ENCODE results near the gene OPN5.

The OPN5 gene

GRCh38 chr6:47781732-47782131 is at the start of gene OPN5:
TSS of gene OPN5 (plus strand) at chr6:47782032. CDS start at chr6:47782067, 35 bp downstream.
- DNase-seq (ENCODE audit: low read depth) = no peak
- H3K4me3 ChIP-seq (ENCODE audit: low read depth, low read length) = no peak within 1 kb of the TSS
- in situ Hi-C loops (cut with HindIII; ENCODE audit: low sequenced_read_pairs) = loop anchor here (25.0 kb wide), 1 partner anchor 981 kb away; no protein-coding TSS in a partner anchor
- no peak for TF ChIP-seq CTCF (IDR thresholded peaks at IDR 0.05; ENCODE audit: low read depth, low read length, missing control alignments)

GRCh38 chr6:47733879-47734558 is 47.8 kb upstream of the OPN5 start:
- in situ Hi-C loops (cut with HindIII; ENCODE audit: low sequenced_read_pairs) = no loop called here
- no peak for DNase-seq (ENCODE audit: low read depth)
- TF ChIP-seq CTCF (IDR thresholded peaks at IDR 0.05; ENCODE audit: low read depth, low read length, missing control alignments) = no peak
- no peak overlapping the region for H3K4me3 ChIP-seq (ENCODE audit: low read depth, low read length)

- H3K4me3 ChIP-seq (ENCODE audit: low read depth, low read length) = no peak overlapping the region
- DNase-seq (ENCODE audit: low read depth) = no peak
- TF ChIP-seq CTCF (IDR thresholded peaks at IDR 0.05; ENCODE audit: low read depth, low read length, missing control alignments) = no peak
- in situ Hi-C loops (cut with HindIII; ENCODE audit: low sequenced_read_pairs) = no loop called here
Observed at GRCh38 chr6:47734831-47735481, 46.9 kb upstream of the OPN5 start.

- TF ChIP-seq CTCF (IDR thresholded peaks at IDR 0.05; ENCODE audit: low read depth, low read length, missing control alignments) = no peak
- DNase-seq (ENCODE audit: low read depth) = no peak
- H3K4me3 ChIP-seq (ENCODE audit: low read depth, low read length) = no peak overlapping the region
- in situ Hi-C loops (cut with HindIII; ENCODE audit: low sequenced_read_pairs) = no loop called here
Observed at GRCh38 chr6:47736083-47736700, 45.6 kb upstream of the OPN5 start.

- no peak overlapping the region for H3K4me3 ChIP-seq (ENCODE audit: low read depth, low read length)
- in situ Hi-C loops (cut with HindIII; ENCODE audit: low sequenced_read_pairs) = no loop called here
- DNase-seq (ENCODE audit: low read depth) = no peak
- TF ChIP-seq CTCF (IDR thresholded peaks at IDR 0.05; ENCODE audit: low read depth, low read length, missing control alignments) = no peak
Observed at GRCh38 chr6:47737406-47737805, 44.4 kb upstream of the OPN5 start.

- TF ChIP-seq CTCF (IDR thresholded peaks at IDR 0.05; ENCODE audit: low read depth, low read length, missing control alignments) = no peak
- in situ Hi-C loops (cut with HindIII; ENCODE audit: low sequenced_read_pairs) = no loop called here
- H3K4me3 ChIP-seq (ENCODE audit: low read depth, low read length) = no peak overlapping the region
- DNase-seq (ENCODE audit: low read depth) = no peak
Observed at GRCh38 chr6:47740714-47741113, 41.1 kb upstream of the OPN5 start.

Data from astrocyte of the cerebellum (primary cell).